Activated naive CD4-positive, alpha-beta T cell treated with anti-CD3 and anti-CD28 coated beads, Interleukin-2, amount 50 U/mL, for 16 hours (primary cell): ENCODE data around the gene ACD.
A peak's percentile ranks its signal among the peaks of the same experiment; 100 is the strongest.

Experiments used
- DNase-seq: peaks from one replicate; pipeline ENCODE4 v3.0.0-alpha.2; 2020

Gene ACD

DNA sequence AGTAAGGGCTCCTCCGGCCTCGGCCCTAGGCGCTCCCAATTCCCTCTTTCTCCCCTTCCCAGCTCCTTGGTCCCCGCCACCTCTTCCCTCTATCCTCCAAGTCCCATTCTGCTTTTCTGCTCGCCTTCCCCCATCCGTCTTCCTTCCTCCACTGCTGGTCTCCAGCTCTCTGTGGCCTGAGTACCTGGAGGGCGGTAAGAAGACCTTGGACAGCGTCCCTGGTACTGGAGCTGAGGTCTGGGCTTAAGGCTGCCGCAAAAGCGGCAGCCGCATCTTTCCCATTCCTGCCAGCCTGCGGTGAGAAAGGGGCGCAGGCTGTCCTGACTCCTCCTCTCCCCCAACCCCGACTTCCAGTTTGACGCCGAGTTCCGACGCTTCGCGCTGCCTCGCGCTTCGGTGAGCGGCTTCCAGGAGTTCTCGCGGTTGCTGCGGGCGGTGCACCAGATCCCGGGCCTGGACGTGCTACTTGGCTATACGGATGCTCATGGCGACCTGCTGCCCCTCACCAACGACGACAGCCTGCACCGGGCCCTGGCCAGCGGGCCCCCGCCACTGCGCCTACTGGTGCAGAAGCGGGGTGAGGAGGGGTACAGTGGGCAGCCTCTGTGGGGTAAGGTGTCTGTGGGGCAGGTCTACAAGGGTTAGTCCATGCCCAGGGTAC is 1.2 kb upstream of the ACD start:
- DNase-seq = peak; percentile 31

DNA sequence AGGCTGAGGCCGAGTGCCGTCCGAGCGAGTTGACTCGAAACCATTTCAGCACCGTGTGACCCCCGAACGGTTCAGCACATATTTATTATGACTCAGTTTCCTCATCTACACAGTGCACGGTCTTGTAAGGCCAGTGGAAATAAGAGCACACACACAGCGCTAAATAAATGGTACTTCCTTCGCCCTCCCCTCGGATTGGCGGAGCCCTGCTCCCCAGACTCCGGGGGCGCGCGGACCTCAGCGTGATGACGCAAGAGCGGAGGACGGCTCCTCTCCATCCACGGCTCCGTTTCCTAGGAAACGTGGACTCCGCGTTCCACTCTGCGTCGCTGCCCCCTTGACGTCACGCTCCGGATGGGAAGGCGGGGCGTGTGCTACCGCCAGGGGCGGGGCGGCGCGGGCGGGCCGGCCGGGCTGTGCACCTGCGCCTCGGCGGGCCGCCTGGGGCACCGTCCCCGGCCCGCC is 536 bp upstream of the ACD start, which contains the start of gene PARD6A:
Gene PARD6A (plus strand): TSS at position 397 of the 465 bp plus-strand sequence. CDS start 79 bp downstream, outside the sequence.
- peak; percentile 95 for DNase-seq

DNA sequence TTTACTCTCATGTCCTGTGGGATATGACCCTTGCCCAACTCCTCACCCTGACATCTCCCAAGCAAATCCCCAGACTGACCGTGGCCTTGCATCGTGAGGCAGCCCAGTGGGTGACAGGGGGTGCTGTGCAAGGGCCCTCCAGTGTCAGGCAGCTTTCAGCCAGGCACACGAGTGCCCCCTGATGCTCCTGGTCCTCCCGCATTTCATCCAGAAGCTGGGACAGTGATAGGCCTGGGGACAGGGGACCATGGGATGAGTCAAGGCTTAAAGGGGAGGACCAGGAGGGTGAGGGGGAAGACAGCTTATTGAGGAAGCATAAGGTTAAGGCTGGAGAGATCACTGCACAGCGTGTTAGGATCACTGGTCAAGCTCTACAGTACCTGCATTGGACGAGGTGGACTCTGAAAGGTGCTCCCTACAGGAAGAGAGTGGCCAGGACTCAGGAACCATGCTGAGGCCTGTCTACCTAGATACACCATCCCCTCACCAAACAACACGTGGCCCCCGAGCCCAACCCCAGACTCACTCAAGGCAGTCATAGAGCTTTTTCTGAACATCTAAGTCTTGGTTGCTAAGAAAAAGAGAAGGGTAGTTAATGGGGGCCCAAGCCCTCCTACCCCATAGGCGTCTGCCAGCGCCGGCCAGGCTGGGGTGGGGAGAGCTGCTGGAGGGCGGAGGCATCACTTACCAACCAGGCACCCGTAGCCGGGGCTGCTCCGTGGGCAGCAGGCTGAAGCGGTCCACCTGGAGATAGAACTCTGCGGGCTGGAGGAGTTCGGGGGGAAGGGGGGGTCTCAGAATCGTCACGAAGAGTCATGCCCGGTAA is 998 bp downstream of the ACD start:
- no peak for DNase-seq

- DNase-seq = no peak
Observed at GRCh38 chr16:67657751-67658518, 2.1 kb downstream of the ACD start.

DNA sequence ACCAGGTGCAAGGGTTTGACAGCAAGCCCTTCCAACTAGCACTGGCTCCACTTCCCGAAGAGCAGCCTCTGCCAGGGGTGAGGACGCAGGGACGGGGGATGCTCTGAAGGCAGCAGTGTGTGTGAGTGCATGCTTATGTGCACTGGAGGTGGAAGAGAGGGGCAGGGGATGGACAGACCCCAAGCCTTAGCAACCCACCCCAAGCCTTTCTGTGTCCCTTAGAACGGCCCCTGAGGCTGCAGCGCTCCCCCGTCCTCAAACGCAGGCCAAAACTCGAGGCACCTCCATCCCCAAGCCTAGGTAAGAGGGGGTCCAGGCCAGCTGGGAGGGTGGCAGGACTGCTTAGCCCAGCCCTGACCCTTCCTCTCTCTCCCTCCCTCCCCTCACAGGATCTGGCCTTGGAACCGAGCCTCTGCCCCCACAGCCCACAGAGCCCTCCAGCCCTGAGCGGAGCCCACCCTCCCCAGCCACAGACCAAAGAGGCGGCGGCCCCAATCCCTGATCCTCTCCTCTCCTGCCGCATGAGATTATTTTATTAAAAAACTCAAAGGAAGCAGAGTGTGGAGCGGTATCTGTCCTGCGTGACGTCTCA is 2.9 kb downstream of the ACD start:
- no peak for DNase-seq

DNA sequence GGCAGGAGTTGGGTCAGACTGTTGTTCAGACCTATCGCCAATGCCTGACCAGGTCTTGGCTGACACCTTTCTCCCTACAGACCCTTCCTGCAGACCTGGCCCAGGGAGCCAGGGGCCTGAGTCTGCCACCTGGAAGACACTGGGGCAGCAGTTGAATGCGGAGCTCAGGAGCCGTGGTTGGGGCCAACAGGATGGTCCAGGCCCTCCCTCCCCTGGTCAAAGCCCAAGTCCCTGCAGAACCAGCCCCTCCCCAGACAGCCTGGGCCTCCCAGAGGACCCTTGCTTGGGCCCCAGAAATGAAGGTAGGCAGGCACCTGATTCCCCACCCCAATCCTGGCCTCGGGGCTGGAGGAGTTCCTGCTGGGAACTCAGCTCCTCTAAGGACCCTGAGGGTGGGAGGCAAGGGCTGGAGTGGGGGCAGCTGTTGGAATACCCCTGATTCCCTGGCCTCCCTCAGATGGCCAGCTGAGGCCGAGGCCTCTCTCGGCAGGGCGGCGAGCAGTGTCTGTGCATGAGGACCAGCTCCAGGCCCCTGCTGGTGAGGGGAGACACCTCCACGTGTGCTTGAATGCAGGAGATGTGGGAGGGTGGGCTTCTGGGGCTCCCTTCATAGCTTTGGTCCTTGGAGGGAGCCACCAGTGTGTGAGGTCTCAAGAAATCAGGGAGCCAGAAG is 3.6 kb downstream of the ACD start:
- DNase-seq = no peak

- DNase-seq = no peak
Observed at GRCh38 chr16:67655363-67655762, 4.7 kb downstream of the ACD start.

DNA sequence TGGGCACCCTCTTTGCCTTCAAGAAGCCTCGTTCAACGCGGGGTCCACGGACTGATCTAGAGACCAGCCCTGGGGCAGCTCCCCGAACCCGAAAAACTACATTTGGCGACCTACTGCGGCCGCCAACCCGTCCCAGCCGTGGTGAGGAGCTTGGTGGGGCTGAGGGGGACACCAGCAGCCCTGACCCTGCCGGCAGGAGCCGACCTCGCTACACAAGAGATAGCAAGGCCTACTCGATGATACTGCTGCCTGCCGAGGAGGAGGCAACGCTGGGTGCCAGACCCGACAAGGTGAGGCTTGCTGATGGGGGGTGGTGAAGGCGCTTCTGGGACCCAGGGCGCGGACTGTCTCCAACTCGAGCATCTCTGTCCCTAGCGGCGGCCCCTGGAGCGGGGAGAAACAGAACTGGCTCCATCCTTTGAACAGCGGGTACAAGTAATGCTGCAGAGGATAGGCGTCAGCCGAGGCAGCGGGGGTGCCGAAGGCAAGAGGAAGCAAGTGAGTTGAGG is 5.6 kb downstream of the ACD start:
- no peak for DNase-seq

DNA sequence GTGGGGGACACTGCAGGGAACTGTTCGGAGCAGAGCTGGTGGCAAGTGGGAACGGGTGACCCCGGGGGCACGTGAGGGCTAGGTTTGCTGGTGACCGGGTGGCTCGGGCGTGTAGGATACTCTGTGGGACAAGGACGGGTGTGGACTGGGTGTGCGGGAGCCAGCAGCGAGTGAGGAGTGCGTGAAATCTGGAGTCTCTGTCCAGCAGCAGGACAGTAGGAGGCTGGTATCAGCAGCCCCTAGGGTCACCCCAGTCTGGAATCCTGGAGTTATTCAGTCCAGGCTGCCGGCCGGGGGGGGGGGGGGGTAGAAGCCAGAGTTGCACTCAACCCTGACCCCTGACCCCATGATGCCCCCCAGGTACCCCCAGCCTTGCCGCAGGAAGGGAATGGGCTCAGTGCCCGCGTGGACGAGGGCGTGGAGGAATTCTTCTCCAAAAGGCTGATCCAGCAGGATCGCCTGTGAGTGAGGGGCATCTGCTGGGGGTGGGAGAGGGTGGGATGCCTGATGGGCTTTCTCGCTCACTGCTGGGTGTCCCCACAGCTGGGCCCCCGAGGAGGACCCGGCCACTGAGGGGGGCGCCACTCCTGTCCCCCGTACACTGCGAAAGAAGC is 6.2 kb downstream of the ACD start:
- no peak for DNase-seq

GRCh38 chr16:67653128-67653788 is 6.8 kb downstream of the ACD start:
- no peak for DNase-seq

- DNase-seq = no peak
Observed at GRCh38 chr16:67652578-67653127, 7.4 kb downstream of the ACD start.

GRCh38 chr16:67651847-67652246 is 8.2 kb downstream of the ACD start:
- no peak for DNase-seq

DNA sequence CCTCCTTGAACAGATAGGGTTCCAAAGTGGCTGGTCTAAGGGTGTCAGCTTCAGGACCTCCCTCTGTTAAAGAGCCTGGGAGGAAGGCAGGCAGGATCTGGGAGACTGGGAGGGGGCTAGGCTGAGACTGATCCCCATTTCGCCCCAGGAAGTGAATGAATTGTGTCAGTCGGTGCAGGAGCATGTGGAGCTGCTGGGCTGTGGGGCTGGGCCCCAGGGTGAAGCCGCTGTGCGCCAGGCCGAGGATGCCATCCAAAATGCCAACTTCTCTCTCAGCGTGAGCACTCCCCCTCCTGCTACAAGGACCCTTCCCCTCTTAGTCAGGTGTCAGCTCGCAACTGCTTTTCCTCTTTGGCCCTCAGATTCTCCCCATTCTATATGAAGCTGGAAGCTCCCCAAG is 9.0 kb downstream of the ACD start:
- no peak for DNase-seq

DNA sequence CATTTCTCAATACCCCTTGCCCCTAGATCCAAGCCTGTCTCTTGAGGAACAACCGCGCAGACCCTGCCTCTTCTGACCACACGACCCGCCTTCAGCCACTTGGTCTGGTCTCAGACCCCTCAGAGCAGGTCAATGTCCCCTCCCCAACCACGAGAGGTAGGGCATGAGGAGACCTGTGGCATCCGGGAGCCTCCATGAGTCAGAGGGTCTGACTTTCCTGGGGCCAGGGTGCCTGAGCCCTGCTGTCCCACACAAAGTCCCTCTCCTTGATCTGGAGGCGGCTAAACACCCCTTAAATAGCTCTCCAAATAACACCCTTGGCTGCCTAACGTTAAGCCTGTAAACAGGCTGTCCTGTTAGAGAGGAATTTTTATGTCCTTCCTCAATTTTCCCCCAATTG is 10.0 kb downstream of the ACD start:
- DNase-seq = no peak

DNA sequence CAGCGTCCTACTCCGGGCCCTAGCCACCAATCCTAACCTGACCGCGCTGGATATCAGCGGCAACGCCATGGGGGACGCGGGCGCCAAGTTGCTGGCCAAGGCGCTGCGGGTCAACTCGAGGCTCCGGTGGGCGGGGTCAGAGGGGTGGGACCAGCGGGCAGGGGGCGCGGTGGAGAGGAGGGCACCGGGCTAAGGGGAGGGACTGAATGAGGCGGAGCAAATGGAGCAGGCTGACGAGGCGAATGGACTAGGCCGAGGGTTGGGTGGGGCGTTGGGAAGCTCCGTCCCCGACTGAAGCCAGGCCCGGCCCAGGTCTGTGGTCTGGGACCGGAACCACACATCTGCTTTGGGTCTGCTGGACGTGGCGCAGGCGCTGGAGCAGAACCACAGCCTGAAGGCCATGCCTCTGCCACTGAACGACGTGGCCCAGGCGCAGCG is 10.5 kb downstream of the ACD start:
- DNase-seq = no peak

- no peak for DNase-seq
Observed at GRCh38 chr16:67648764-67649407, 11.2 kb downstream of the ACD start.

GRCh38 chr16:67648088-67648763 is 11.8 kb downstream of the ACD start:
- DNase-seq = no peak

- no peak for DNase-seq
Observed at GRCh38 chr16:67647681-67648080, 12.4 kb downstream of the ACD start.

- DNase-seq = no peak
Observed at GRCh38 chr16:67647111-67647651, 12.9 kb downstream of the ACD start.
